Neutrophil (primary cell): ENCODE results near the gene UGP2.
"Not testable (repeated sequence)": the region's sequence is repeated elsewhere in the genome, so short reads cannot be mapped to it uniquely, and the experiment has no call there.

Experiments
- H3K27ac ChIP-seq: fragments of 200-600 bp; sonication (generic); 2 replicates; pipeline ENCODE4 v1.5.1; 2016; ENCODE audit warnings: mild to moderate bottlenecking, moderate library complexity
- H3K27me3 ChIP-seq: fragments of 200-600 bp; sonication (generic); 2 replicates; pipeline ENCODE4 v1.6.0; 2016; ENCODE audit warnings: mild to moderate bottlenecking
- H3K36me3 ChIP-seq: fragments of 200-600 bp; sonication (generic); 2 replicates; pipeline ENCODE4 v1.5.1; 2017
- H3K4me1 ChIP-seq, 2 experiments: fragments of 200-600 bp in 1 of 2; sonication (generic) in 1 of 2; 1 replicate in 1 of 2; 2 replicates in 1 of 2; pipeline versions ENCODE4 v1.5.1 to v1.6.1; 2013 to 2016; ENCODE audit warnings: low read depth in 1 of 2, low read length in 1 of 2, mild to moderate bottlenecking in 1 of 2, moderate library complexity in 1 of 2; ENCODE audit not compliant: control insufficient read depth in 1 of 2, insufficient read depth in 1 of 2
- H3K4me3 ChIP-seq, 2 experiments: fragments of 200-600 bp in 1 of 2; sonication (generic) in 1 of 2; 1 replicate in 1 of 2; 2 replicates in 1 of 2; pipeline ENCODE4 v1.5.1; 2013 to 2016; ENCODE audit warnings: low read depth in 1 of 2, low read length in 1 of 2, mild to moderate bottlenecking in 1 of 2, moderate library complexity in 1 of 2
- H3K9me3 ChIP-seq: fragments of 200-600 bp; sonication (generic); 2 replicates; pipeline ENCODE4 v1.5.1; 2016
- CTCF ChIP-seq: fragments of 200-600 bp; sonication (generic); IDR thresholded peaks from 2 replicates; pipeline ENCODE4 v1.5.1; 2016; ENCODE audit warnings: antibody characterized with exemption

The UGP2 gene

GRCh38 chr2:63844616-63845015 is 2.9 kb downstream of the UGP2 start:
- peaks cover 60 to 76% of the 10 kb centered on the region in 2 experiments for H3K4me1 ChIP-seq
- H3K27me3 ChIP-seq = no peaks in the 10 kb centered on the region
- H3K36me3 ChIP-seq = no peaks in the 10 kb centered on the region
- no peak overlapping the region for H3K4me3 ChIP-seq
- no peak for TF ChIP-seq CTCF
- H3K27ac ChIP-seq = peak overlapping the region; percentile 50
- H3K9me3 ChIP-seq = no peaks in the 10 kb centered on the region

DNA sequence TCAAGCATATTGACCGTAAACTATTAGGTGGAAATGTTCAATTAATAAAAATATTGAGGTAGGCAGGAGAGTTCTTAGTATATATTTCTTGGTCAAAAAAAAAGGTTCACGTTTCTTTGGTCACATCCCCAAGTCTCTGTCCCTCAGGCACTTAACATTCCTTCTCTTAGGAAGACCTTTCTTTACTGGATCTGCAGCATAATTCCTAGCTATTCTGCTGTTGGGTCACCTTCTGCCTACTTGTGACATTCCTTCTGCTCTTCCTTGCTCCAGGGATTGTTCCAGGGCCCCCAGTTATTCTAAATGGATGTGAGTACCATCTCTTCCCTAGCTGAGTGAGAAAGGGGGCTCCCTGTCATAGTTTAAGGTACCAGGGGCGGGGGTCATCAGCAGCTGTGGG is 4.2 kb downstream of the UGP2 start:
- no peaks in the 10 kb centered on the region for H3K9me3 ChIP-seq
- peak overlapping the region; percentile 19 for H3K27ac ChIP-seq
- no peaks in the 10 kb centered on the region for H3K36me3 ChIP-seq
- no peak for TF ChIP-seq CTCF
- no peak overlapping the region for H3K4me3 ChIP-seq
- no peaks in the 10 kb centered on the region for H3K27me3 ChIP-seq
- peaks cover 57 to 80% of the 10 kb centered on the region in 2 experiments for H3K4me1 ChIP-seq

DNA sequence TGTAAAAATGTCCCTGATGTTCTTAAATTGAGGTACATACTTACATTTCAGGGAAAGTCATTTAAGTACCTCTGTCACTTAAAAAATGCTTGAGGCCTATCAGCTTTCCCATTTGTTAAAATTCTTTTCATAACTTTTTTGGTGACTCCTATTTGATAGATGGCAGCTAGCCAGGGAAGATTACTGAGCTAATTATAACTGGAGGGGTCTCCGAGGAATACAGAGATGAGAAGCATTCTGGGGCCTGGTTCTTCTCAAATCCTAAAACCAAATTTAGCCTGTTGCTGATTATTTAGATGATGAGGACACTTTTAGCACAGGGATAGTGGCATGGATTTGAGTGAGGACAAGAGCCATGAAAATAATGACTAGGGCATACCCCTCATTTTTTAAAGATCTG is 4.8 kb downstream of the UGP2 start:
- Histone ChIP-seq H3K9me3 (no peaks in the 10 kb centered on the region), H3K27ac (peak overlapping the region; percentile 19), H3K4me1 (peaks cover 60 to 86% of the 10 kb centered on the region in 2 experiments), H3K36me3 (no peaks in the 10 kb centered on the region), H3K4me3 (no peak overlapping the region), H3K27me3 (no peaks in the 10 kb centered on the region)
- no peak for TF ChIP-seq CTCF

DNA sequence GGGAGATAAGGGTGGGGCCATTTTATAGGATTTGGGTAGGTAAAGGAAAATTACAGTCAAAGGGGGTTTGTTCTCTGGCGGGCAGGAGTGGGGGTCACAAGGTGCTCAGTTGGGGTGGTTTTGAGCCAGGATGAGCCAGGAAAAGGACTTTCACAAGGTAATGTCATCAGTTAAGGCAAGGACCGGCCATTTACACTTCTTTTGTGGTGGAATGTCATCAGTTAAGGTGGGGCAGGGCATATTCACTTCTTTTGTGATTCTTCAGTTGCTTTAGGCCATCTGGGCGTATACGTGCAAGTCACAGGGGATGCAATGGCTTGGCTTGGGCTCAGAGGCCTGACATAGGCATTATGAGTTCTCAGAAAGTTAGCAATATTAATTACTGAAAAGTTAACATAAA is 5.9 kb downstream of the UGP2 start:
- H3K9me3 ChIP-seq, H3K27me3 ChIP-seq, H3K27ac ChIP-seq, H3K36me3 ChIP-seq, H3K4me3 ChIP-seq: not testable (repeated sequence)
- H3K4me1 ChIP-seq = peaks cover 64 to 93% of the 10 kb centered on the region in 2 experiments

GRCh38 chr2:63849381-63850203 is 7.9 kb downstream of the UGP2 start:
- Histone ChIP-seq H3K4me3 (no peak overlapping the region), H3K9me3 (no peaks in the 10 kb centered on the region), H3K27me3 (no peaks in the 10 kb centered on the region), H3K27ac (peak overlapping the region; percentile 14), H3K4me1 (peaks cover 64 to 93% of the 10 kb centered on the region in 2 experiments), H3K36me3 (no peaks in the 10 kb centered on the region)
- TF ChIP-seq CTCF = no peak

GRCh38 chr2:63850204-63850571 is 8.5 kb downstream of the UGP2 start:
- H3K4me1 ChIP-seq = peaks cover 61 to 93% of the 10 kb centered on the region in 2 experiments
- H3K36me3 ChIP-seq = no peaks in the 10 kb centered on the region
- no peaks in the 10 kb centered on the region for H3K27me3 ChIP-seq
- no peaks in the 10 kb centered on the region for H3K9me3 ChIP-seq
- no peak overlapping the region for H3K4me3 ChIP-seq
- no peak for TF ChIP-seq CTCF
- no peak overlapping the region for H3K27ac ChIP-seq
